WI38 (cell line): ENCODE results near the gene WDR27.

Experiments
- H3K4me3 ChIP-seq: 2 replicates; pipeline ENCODE4 v1.5.1; 2011; ENCODE audit warnings: low read depth, mild to moderate bottlenecking, control low read depth, low read length
- CTCF ChIP-seq: IDR thresholded peaks from 2 replicates; pipeline ENCODE4 v1.5.1; 2012; ENCODE audit warnings: low read depth, mild to moderate bottlenecking, control low read depth, low read length

The WDR27 gene

DNA sequence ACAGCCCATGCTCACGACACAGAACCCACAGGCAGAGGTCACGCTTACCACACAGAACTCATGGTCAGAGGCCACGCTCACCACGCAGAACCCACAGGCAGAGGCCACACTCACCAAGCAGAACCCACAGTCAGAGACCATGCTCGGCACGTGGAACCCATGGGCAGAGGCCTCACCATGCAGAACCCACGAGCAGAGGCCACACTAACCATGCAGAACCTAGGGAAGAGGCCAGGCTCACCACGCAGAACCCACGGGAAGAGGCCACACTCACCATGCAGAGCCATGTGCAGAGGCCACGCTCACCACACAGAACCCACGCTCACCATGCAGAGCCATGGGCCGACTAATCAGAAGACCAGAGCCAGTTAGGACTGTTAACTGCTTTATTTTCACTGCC is 245.0 kb downstream of the WDR27 start:
- TF ChIP-seq CTCF: no peak
- no peak overlapping the region for H3K4me3 ChIP-seq

GRCh38 chr6:169455470-169455869 is 246.4 kb downstream of the WDR27 start:
- TF ChIP-seq CTCF: no peak
- no peak overlapping the region for H3K4me3 ChIP-seq

DNA sequence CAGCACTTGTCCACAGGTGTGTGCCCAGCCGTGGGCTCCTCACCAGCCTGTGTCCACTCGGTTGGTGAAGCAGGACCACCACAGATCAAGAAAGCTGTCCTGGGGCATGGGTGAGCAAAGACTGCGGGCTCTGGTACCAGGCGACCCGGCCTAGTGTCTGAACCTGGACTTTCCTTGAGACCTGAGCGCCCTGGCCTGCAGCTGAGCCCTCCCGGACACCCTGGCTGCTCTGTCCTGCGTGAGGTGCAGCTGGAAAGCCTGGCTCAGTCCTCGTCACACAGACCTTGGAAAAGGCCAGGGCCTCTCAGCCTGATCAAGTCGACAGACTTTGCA is 247.0 kb downstream of the WDR27 start:
- TF ChIP-seq CTCF: no peak
- H3K4me3 ChIP-seq: no peak overlapping the region

DNA sequence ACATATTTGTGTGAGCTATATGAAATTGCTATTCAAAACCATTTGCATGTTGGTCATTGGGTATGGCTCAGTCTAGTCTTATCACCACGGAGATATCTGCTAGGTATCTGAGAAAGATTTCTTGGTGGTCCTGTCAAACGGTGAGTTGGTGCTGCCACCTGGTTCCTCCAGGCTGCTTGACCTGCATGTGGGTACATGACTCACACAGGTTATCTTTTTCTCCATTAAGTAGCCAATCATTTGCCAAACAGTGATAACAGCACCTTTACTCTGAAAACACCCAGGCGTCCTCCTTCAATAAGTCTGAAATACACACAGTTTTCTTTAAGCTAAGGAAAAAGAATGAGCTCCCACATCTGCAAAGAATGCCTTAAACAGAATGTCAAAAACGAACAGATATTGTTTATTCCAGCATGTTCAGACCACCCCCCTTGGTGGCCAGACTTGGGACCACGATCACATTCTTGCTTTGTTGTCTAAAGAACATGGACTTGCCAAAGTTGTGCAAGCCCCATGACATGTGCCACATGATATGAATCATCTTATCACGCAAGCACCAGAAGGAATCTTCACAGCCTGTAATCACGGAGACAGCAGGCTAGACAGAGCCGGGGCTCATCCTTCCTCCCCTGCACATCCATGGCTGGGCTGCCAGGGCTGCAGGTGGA is 247.5 kb downstream of the WDR27 start:
- no peak overlapping the region for H3K4me3 ChIP-seq
- no peak for TF ChIP-seq CTCF

- no peak overlapping the region for H3K4me3 ChIP-seq
- no peak for TF ChIP-seq CTCF
Observed at GRCh38 chr6:169452869-169453620, 248.8 kb downstream of the WDR27 start.

- H3K4me3 ChIP-seq: peak overlapping the region; percentile 47
Observed at GRCh38 chr6:169452117-169452868, 249.5 kb downstream of the WDR27 start.

More at GRCh38 chr6:169452117-169452868, 249.5 kb downstream of the WDR27 start:
- no peak for TF ChIP-seq CTCF
